GM19043 (cell line): ENCODE results near the gene ICA1L.

ENCODE experiments used
- ATAC-seq: cut with Tn5 transposase; IDR thresholded peaks from one replicate; pipeline ENCODE4 v1.9.1; 2021; ENCODE audit warnings: low read depth; ENCODE audit not compliant: unreplicated experiment

The ICA1L gene

DNA sequence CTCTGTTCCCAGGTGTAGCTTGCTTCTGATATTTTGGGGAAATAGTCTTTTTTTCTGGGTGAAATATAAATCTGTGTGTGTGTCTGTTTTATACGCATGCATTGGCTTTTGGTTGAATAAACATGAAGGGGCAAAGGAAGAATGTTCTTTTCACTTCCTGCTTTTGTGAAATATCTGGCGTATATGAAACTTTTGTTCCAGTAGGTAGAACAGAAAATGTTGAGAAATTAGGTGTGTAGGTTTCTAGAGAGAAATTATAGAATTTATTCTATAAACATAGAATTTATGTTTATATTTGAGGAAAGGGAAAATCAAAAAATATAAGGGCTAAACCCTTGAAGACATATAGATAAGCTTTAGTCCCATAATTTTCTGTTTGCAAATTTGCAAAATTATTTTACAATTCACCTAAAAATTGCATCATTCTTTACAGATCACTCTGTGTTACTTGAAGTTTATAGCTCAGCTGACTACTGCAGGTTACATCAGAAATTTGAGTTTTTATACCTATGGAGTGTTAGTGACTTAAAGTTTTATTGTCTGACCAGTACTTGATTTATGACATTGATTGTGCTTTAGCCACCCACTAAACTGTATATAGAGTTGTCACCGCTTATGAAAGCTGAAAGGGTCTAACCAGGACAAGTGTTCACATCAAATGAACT is 120.7 kb downstream of the ICA1L start:
- no peak for ATAC-seq

DNA sequence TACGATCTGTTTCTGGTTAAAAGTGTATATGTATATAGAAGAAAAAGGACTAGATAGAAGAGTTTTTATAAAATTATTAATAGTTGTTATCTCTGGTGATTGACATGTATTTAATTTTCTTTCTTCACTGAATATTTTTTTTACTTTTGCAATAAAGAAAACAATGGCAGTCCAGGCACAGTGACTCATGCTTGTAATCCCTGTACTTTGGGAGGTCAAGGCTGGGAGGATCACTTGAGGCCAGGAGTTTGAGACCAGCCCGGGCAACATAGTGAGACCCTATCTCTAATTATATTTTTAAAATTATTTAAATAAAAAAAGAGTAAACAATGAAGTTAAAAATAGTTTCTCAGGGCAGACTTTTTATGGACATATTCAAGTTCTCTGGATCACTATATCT is 122.1 kb downstream of the ICA1L start:
- ATAC-seq = no peak

DNA sequence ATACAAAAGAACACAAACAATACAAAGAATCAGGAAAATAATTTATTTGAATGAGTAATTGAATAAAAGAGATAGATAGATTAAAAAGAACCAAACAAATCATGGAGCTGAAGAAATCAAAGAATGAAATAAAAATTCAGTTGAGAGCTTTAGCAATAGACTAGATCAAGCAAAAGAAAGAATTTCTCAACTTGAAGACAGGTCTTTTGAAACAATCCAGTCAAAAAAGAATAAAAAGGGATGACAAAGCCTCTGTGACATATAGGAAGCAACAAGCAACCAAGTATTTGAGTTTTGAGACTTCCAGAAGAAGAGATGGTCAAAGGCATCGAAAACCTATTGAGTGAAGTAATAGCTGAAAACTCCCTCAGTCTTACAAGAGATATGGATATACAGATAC is 128.0 kb downstream of the ICA1L start:
- ATAC-seq = no peak

DNA sequence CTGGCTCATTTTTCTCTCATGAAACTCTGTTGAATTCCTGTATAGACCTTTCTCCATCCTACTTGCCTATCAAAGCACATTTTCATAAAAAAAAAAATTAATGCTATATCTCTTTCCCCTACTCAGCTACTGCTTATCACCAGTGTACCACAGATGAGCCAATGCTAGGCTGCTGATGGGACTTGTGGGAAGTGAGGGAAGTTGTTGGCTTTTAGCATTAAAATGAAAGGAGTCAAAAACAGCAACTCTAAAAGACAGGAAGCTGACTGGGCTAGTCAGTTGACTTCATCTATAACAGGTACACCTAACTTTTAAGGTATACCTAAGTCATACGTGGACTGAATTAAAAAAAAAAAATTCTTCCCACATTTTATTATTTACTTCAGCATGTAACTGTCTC is 134.7 kb downstream of the ICA1L start:
- ATAC-seq = no peak

DNA sequence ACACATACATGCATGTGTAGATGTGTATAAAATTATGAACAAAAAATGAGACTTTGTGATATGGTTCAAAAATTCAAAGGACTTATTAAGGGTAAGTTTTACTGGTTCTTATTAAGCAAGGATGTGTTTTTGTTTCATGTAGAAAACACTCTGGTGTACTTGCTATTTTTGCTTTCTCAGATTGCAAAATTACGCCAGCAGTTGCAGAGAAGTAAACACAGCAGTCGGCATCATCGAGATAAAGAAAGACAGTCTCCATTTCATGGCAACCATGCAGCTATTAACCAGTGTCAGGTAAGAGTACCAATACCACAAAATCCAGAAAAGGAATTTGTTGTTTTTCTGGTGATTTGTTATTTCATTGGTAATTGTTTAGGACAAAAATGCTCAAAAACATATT is 145.5 kb downstream of the ICA1L start:
- no peak for ATAC-seq

DNA sequence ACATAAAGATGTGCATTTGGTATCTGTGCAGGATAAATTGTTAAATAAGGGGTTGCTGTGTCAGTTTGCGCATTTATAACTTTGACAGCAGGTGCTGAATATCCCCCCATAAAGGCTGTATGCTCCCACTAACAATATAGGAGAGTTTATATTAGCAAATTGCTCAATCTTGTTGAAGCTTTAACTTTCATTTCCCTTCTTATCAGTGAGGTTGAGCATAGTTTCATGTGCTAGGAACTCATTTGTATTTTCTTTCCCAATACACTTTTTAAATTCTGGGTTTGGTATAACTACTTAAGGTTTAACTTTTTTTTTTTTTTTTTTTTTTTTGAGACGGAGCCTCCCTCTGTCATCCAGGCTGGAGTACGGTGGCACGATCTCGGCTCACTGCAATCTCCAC is 147.8 kb downstream of the ICA1L start:
- ATAC-seq = no peak
